ENCODE data around the gene RNF19B.

The RNF19B gene

GRCh38 chr1:32965251-32965747 is 690 bp upstream of the RNF19B start:
- H3K4me1 Mint-ChIP-seq (ENCODE audit: low read depth) = peaks cover 48% of the 10 kb centered on the region

GRCh38 chr1:32963746-32964460 is 706 bp downstream of the RNF19B start:
- Mint-ChIP-seq H3K36me3 (ENCODE audit: low read depth) (peaks cover 30% of the 10 kb centered on the region), H3K27me3 (ENCODE audit: low read depth) (no peaks in the 10 kb centered on the region), H3K27ac (peak overlapping the region; percentile 79), H3K4me1 (ENCODE audit: low read depth) (peaks cover 49% of the 10 kb centered on the region), H3K9me3 (no peaks in the 10 kb centered on the region), H3K4me3 (peak overlapping the region; percentile 92)

More at GRCh38 chr1:32965251-32965747, 690 bp upstream of the RNF19B start:
- Mint-ChIP-seq H3K4me3 (peak overlapping the region; percentile 76), H3K36me3 (ENCODE audit: low read depth) (peaks cover 26% of the 10 kb centered on the region), H3K9me3 (no peaks in the 10 kb centered on the region), H3K27ac (peak overlapping the region; percentile 88), H3K27me3 (ENCODE audit: low read depth) (no peaks in the 10 kb centered on the region)

DNA sequence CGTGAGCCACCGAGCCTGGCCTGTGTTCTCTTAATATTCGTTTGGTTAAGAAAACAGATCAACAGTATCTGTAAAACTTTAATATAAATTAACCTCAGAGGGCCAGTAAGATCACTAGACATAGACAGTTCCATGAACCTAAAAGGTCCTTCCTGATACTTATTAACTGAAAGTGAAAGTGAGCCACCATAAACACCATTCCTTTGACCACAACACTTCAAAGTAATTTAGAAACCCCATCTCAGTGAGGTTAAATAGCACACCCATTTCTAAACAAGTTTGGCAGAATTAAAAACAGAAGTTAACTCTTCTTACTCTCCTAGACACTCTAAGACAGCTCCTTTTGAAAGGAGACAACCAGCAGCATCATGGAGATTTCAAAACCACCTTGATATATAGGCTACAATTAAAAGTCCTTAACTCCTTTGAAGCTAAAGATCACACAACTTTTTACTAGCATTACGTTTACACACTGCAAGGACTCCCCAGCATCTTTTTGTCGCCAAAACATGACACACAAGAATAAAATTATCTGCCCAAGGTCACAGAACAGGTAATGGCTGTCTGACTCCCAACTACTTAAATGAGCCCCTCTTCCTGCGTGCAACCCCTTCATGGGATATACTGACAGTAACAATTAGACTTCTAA is 2.2 kb downstream of the RNF19B start:
- Mint-ChIP-seq H3K27ac (peak overlapping the region; percentile 77), H3K36me3 (ENCODE audit: low read depth) (peaks cover 39% of the 10 kb centered on the region), H3K4me3 (peak overlapping the region; percentile 92), H3K9me3 (no peaks in the 10 kb centered on the region), H3K27me3 (ENCODE audit: low read depth) (no peaks in the 10 kb centered on the region), H3K4me1 (ENCODE audit: low read depth) (peaks cover 55% of the 10 kb centered on the region)

GRCh38 chr1:32960819-32961355 is 3.7 kb downstream of the RNF19B start:
- H3K4me3 Mint-ChIP-seq = peak overlapping the region; percentile 73
- H3K9me3 Mint-ChIP-seq = no peaks in the 10 kb centered on the region
- peaks cover 58% of the 10 kb centered on the region for H3K4me1 Mint-ChIP-seq (ENCODE audit: low read depth)
- H3K27ac Mint-ChIP-seq = no peak overlapping the region
- peaks cover 47% of the 10 kb centered on the region for H3K36me3 Mint-ChIP-seq (ENCODE audit: low read depth)
- no peaks in the 10 kb centered on the region for H3K27me3 Mint-ChIP-seq (ENCODE audit: low read depth)

DNA sequence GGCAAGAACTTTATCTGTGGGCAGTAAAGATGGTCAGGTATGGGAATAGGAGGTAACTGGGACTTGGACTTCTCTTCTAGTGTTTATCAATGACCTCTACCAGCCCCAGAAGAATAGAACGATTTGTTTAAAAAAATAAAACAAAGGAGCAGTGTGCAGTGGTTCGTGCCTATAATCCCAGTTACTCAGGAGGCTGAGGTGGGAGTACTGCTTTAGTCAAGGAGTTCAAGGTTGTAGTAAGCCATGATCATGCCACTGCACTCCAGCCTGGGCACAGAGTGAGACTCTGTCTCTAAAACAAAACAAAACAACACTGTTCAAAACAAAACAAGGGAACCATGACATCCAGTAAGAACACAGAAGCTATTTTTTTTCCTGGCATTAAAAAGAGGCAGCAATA is 4.3 kb downstream of the RNF19B start:
- H3K27me3 Mint-ChIP-seq (ENCODE audit: low read depth) = no peaks in the 10 kb centered on the region
- peaks cover 60% of the 10 kb centered on the region for H3K4me1 Mint-ChIP-seq (ENCODE audit: low read depth)
- peak overlapping the region; percentile 55 for H3K27ac Mint-ChIP-seq
- peak overlapping the region; percentile 73 for H3K4me3 Mint-ChIP-seq
- no peaks in the 10 kb centered on the region for H3K9me3 Mint-ChIP-seq
- H3K36me3 Mint-ChIP-seq (ENCODE audit: low read depth) = peaks cover 50% of the 10 kb centered on the region

GRCh38 chr1:32958827-32959226 is 5.8 kb downstream of the RNF19B start:
- Mint-ChIP-seq H3K4me3 (peak overlapping the region; percentile 19), H3K9me3 (no peaks in the 10 kb centered on the region), H3K27ac (peak overlapping the region; percentile 56), H3K36me3 (ENCODE audit: low read depth) (peaks cover 56% of the 10 kb centered on the region), H3K27me3 (ENCODE audit: low read depth) (no peaks in the 10 kb centered on the region), H3K4me1 (ENCODE audit: low read depth) (peaks cover 65% of the 10 kb centered on the region)

- Mint-ChIP-seq H3K9me3 (no peaks in the 10 kb centered on the region), H3K36me3 (ENCODE audit: low read depth) (peaks cover 48% of the 10 kb centered on the region), H3K27ac (no peak overlapping the region), H3K4me3 (no peak overlapping the region), H3K4me1 (ENCODE audit: low read depth) (peaks cover 58% of the 10 kb centered on the region), H3K27me3 (ENCODE audit: low read depth) (no peaks in the 10 kb centered on the region)
These were observed 7.6 kb downstream of the RNF19B start for GRCh38 chr1:32957017-32957416.

DNA sequence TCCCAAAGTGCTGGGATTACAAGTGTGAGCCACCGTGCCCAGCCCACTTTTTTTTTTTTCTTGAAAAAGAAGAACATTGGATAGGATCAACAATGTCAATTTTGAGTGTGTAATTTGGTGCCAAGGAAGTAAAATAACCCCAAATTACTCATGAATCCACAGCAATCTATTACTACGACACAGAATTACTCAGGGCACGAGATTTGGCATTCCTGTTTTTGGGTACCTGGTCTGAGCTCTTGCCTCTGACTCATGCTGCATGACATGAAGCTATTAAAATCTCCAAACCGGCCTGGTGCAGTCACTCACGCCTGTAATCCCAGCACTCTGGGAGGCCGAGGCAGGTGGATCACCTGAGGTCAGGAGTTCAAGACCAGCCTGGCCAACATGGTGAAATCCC is 10.4 kb downstream of the RNF19B start:
- Mint-ChIP-seq H3K9me3 (no peaks in the 10 kb centered on the region), H3K27ac (no peak overlapping the region), H3K4me1 (ENCODE audit: low read depth) (peaks cover 50% of the 10 kb centered on the region), H3K36me3 (ENCODE audit: low read depth) (peaks cover 41% of the 10 kb centered on the region), H3K27me3 (ENCODE audit: low read depth) (no peaks in the 10 kb centered on the region), H3K4me3 (no peak overlapping the region)

DNA sequence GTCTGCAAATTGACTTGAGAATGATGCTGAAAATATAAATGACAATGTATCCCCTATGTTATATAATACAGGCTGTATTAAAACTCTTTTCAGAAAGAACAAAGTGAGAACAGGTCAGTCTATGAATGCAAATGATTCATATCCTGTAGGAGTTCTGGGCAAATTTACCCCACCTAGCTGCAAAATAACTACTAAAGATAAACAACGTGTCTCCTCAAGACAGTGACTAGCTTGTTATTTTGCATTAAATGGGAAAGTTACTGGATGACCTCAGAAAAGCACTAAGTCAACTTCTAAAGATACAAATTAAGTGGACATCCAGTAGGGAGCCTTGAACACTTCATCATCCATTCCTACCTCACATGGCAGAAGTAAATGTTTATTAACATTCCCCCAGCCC is 11.1 kb downstream of the RNF19B start:
- Mint-ChIP-seq H3K27ac (no peak overlapping the region), H3K4me1 (ENCODE audit: low read depth) (peaks cover 49% of the 10 kb centered on the region), H3K4me3 (no peak overlapping the region), H3K27me3 (ENCODE audit: low read depth) (no peaks in the 10 kb centered on the region), H3K36me3 (ENCODE audit: low read depth) (peaks cover 42% of the 10 kb centered on the region), H3K9me3 (no peaks in the 10 kb centered on the region)

GRCh38 chr1:32949519-32949918 is 15.1 kb downstream of the RNF19B start:
- Mint-ChIP-seq H3K9me3 (no peaks in the 10 kb centered on the region), H3K27me3 (ENCODE audit: low read depth) (no peaks in the 10 kb centered on the region), H3K4me1 (ENCODE audit: low read depth) (peaks cover 39% of the 10 kb centered on the region), H3K36me3 (ENCODE audit: low read depth) (peaks cover 43% of the 10 kb centered on the region), H3K4me3 (no peak overlapping the region), H3K27ac (no peak overlapping the region)

GRCh38 chr1:32948905-32949304 is 15.7 kb downstream of the RNF19B start:
- H3K4me1 Mint-ChIP-seq (ENCODE audit: low read depth) = peaks cover 43% of the 10 kb centered on the region
- H3K27me3 Mint-ChIP-seq (ENCODE audit: low read depth) = no peaks in the 10 kb centered on the region
- no peak overlapping the region for H3K27ac Mint-ChIP-seq
- H3K9me3 Mint-ChIP-seq = no peaks in the 10 kb centered on the region
- peaks cover 47% of the 10 kb centered on the region for H3K36me3 Mint-ChIP-seq (ENCODE audit: low read depth)
- no peak overlapping the region for H3K4me3 Mint-ChIP-seq

GRCh38 chr1:32948390-32948722 is 16.3 kb downstream of the RNF19B start:
- Mint-ChIP-seq H3K27me3 (ENCODE audit: low read depth) (no peaks in the 10 kb centered on the region), H3K36me3 (ENCODE audit: low read depth) (peaks cover 49% of the 10 kb centered on the region)

DNA sequence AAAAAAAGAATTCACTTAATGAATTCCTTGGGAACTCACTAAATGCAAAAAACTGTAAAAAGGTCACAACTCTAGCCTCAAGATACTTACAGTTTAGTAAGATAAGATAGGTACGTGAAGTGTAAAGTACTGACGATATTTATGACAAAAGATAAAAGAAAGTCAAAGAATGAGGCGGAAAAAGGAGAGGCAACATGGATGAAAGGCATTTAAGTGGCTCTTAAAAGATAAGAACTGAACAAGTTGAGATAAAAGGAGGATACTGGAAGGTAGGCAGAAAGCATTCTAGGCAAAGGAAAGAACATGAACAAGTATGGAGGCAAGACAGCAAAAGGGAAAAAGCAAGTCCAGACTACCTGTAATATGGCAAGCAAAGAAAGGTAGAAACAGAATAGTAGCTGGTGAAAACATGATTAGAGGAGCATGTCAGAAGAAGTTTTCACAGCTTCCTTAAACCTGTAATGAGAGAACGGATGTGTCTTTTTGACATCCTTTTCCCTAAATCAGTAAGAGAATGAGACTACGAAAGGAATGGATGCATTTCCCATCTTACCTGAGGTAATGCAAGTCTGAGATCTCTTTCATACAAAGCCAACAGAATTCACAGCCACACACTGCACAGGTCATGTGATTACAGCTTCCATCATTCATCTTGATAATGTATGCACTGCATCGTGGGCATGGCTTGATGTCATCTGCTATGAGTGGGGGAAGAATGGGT is 16.8 kb downstream of the RNF19B start:
- Mint-ChIP-seq H3K9me3 (no peaks in the 10 kb centered on the region), H3K36me3 (ENCODE audit: low read depth) (peaks cover 50% of the 10 kb centered on the region), H3K4me3 (no peak overlapping the region), H3K27ac (peak overlapping the region; percentile 1), H3K27me3 (ENCODE audit: low read depth) (no peaks in the 10 kb centered on the region), H3K4me1 (ENCODE audit: low read depth) (peaks cover 40% of the 10 kb centered on the region)

More at GRCh38 chr1:32948390-32948722, 16.3 kb downstream of the RNF19B start:
- H3K4me1 Mint-ChIP-seq (ENCODE audit: low read depth) = peaks cover 42% of the 10 kb centered on the region
- no peak overlapping the region for H3K4me3 Mint-ChIP-seq
- H3K9me3 Mint-ChIP-seq = no peaks in the 10 kb centered on the region
- H3K27ac Mint-ChIP-seq = no peak overlapping the region

DNA sequence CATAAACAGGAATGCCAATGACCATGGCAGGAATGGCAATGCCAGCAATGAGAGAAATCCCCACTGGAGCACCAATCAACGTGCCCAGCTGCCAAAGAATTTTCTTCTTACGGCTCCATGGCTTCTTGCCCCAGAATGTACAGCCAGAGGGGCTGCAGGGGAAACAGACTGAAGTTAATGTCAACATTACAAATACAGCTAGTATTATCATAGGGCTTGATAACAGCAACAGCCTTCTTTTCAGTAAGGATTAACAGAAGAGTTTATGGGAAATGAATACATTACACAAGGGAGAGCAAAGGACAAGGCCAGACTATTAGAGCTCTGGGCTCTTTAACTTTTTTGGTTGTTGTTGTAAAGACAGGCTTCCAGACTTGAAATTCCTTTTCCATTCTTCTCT is 18.2 kb downstream of the RNF19B start:
- Mint-ChIP-seq H3K9me3 (no peaks in the 10 kb centered on the region), H3K36me3 (ENCODE audit: low read depth) (peaks cover 54% of the 10 kb centered on the region), H3K4me1 (ENCODE audit: low read depth) (peaks cover 41% of the 10 kb centered on the region), H3K27me3 (ENCODE audit: low read depth) (no peaks in the 10 kb centered on the region), H3K27ac (no peak overlapping the region), H3K4me3 (no peak overlapping the region)

Data from T-helper 1 cell treated with Interleukin-12 subunit alpha and Interleukin-12 subunit beta and Interleukin-4 antibody, amounts not matched to agents 30 μg/mL and 1 μg/mL, for 36 hours (primary cell).